Measurements from ENCODE around the gene PCSK6. TPM values are rescaled to one million over a fixed set of nuclear protein-coding genes. Genes with fewer than 3 reads are reported as not detected.

The PCSK6 gene
- total RNA-seq, 1 experiment from 2014 or later, result 2.9 TPM

DNA sequence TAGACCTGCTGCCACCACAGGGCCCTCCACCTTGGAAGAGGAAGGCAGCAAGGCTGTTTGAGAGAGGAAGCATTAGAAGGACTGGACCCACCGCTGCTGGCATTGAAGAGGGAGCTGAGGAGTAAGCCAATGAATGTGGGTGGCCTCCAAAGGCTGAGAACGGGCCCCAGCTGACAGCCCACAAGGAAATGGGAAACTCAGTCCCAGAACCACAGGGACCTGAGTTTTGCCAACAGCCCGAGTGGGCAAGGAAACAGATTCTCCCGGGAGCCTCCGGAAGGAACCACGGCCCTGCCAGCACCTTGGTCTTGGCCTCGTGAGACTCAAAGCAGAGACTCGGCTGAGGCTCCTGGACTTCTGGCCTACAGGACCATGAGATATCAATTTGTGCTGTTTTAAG is 99.0 kb downstream of the PCSK6 start:
- Mint-ChIP-seq H3K27ac (no peak overlapping the region), H3K27me3 (ENCODE audit: low read depth) (no peaks in the 10 kb centered on the region), H3K9me3 (no peaks in the 10 kb centered on the region), H3K36me3 (no peaks in the 10 kb centered on the region), H3K4me1 (no peaks in the 10 kb centered on the region), H3K4me3 (no peak overlapping the region)
- DNase-seq (ENCODE audit: low spot score) (no peak), ATAC-seq (no peak)
- TF ChIP-seq PRRX2 (CRISPR knock-in tag; IDR thresholded peaks at IDR 0.05), result no peak
- TF ChIP-seq, protein P1, sequence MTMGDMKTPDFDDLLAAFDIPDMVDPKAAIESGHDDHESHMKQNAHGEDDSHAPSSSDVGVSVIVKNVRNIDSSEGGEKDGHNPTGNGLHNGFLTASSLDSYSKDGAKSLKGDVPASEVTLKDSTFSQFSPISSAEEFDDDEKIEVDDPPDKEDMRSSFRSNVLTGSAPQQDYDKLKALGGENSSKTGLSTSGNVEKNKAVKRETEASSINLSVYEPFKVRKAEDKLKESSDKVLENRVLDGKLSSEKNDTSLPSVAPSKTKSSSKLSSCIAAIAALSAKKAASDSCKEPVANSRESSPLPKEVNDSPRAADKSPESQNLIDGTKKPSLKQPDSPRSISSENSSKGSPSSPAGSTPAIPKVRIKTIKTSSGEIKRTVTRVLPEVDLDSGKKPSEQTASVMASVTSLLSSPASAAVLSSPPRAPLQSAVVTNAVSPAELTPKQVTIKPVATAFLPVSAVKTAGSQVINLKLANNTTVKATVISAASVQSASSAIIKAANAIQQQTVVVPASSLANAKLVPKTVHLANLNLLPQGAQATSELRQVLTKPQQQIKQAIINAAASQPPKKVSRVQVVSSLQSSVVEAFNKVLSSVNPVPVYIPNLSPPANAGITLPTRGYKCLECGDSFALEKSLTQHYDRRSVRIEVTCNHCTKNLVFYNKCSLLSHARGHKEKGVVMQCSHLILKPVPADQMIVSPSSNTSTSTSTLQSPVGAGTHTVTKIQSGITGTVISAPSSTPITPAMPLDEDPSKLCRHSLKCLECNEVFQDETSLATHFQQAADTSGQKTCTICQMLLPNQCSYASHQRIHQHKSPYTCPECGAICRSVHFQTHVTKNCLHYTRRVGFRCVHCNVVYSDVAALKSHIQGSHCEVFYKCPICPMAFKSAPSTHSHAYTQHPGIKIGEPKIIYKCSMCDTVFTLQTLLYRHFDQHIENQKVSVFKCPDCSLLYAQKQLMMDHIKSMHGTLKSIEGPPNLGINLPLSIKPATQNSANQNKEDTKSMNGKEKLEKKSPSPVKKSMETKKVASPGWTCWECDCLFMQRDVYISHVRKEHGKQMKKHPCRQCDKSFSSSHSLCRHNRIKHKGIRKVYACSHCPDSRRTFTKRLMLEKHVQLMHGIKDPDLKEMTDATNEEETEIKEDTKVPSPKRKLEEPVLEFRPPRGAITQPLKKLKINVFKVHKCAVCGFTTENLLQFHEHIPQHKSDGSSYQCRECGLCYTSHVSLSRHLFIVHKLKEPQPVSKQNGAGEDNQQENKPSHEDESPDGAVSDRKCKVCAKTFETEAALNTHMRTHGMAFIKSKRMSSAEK (CRISPR knock-in tag; IDR thresholded peaks at IDR 0.05; ENCODE audit: borderline replicate concordance), result no peak
- TF ChIP-seq KAT7 (CRISPR knock-in tag; IDR thresholded peaks at IDR 0.05; ENCODE audit: borderline replicate concordance), result no peak
- TF ChIP-seq, protein P2, sequence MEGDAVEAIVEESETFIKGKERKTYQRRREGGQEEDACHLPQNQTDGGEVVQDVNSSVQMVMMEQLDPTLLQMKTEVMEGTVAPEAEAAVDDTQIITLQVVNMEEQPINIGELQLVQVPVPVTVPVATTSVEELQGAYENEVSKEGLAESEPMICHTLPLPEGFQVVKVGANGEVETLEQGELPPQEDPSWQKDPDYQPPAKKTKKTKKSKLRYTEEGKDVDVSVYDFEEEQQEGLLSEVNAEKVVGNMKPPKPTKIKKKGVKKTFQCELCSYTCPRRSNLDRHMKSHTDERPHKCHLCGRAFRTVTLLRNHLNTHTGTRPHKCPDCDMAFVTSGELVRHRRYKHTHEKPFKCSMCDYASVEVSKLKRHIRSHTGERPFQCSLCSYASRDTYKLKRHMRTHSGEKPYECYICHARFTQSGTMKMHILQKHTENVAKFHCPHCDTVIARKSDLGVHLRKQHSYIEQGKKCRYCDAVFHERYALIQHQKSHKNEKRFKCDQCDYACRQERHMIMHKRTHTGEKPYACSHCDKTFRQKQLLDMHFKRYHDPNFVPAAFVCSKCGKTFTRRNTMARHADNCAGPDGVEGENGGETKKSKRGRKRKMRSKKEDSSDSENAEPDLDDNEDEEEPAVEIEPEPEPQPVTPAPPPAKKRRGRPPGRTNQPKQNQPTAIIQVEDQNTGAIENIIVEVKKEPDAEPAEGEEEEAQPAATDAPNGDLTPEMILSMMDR (IDR thresholded peaks at IDR 0.05), result no peak
- TF ChIP-seq ATF1 (CRISPR knock-in tag; IDR thresholded peaks at IDR 0.05), result no peak
- TF ChIP-seq, protein P3, sequence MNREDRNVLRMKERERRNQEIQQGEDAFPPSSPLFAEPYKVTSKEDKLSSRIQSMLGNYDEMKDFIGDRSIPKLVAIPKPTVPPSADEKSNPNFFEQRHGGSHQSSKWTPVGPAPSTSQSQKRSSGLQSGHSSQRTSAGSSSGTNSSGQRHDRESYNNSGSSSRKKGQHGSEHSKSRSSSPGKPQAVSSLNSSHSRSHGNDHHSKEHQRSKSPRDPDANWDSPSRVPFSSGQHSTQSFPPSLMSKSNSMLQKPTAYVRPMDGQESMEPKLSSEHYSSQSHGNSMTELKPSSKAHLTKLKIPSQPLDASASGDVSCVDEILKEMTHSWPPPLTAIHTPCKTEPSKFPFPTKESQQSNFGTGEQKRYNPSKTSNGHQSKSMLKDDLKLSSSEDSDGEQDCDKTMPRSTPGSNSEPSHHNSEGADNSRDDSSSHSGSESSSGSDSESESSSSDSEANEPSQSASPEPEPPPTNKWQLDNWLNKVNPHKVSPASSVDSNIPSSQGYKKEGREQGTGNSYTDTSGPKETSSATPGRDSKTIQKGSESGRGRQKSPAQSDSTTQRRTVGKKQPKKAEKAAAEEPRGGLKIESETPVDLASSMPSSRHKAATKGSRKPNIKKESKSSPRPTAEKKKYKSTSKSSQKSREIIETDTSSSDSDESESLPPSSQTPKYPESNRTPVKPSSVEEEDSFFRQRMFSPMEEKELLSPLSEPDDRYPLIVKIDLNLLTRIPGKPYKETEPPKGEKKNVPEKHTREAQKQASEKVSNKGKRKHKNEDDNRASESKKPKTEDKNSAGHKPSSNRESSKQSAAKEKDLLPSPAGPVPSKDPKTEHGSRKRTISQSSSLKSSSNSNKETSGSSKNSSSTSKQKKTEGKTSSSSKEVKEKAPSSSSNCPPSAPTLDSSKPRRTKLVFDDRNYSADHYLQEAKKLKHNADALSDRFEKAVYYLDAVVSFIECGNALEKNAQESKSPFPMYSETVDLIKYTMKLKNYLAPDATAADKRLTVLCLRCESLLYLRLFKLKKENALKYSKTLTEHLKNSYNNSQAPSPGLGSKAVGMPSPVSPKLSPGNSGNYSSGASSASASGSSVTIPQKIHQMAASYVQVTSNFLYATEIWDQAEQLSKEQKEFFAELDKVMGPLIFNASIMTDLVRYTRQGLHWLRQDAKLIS (CRISPR knock-in tag; IDR thresholded peaks at IDR 0.05; ENCODE audit: borderline replicate concordance), result no peak
- TF ChIP-seq, protein P4, sequence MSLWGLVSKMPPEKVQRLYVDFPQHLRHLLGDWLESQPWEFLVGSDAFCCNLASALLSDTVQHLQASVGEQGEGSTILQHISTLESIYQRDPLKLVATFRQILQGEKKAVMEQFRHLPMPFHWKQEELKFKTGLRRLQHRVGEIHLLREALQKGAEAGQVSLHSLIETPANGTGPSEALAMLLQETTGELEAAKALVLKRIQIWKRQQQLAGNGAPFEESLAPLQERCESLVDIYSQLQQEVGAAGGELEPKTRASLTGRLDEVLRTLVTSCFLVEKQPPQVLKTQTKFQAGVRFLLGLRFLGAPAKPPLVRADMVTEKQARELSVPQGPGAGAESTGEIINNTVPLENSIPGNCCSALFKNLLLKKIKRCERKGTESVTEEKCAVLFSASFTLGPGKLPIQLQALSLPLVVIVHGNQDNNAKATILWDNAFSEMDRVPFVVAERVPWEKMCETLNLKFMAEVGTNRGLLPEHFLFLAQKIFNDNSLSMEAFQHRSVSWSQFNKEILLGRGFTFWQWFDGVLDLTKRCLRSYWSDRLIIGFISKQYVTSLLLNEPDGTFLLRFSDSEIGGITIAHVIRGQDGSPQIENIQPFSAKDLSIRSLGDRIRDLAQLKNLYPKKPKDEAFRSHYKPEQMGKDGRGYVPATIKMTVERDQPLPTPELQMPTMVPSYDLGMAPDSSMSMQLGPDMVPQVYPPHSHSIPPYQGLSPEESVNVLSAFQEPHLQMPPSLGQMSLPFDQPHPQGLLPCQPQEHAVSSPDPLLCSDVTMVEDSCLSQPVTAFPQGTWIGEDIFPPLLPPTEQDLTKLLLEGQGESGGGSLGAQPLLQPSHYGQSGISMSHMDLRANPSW (CRISPR knock-in tag; conservative IDR thresholded peaks at IDR 0.05; ENCODE audit: low read depth), result no peak
- TF ChIP-seq, protein P5, sequence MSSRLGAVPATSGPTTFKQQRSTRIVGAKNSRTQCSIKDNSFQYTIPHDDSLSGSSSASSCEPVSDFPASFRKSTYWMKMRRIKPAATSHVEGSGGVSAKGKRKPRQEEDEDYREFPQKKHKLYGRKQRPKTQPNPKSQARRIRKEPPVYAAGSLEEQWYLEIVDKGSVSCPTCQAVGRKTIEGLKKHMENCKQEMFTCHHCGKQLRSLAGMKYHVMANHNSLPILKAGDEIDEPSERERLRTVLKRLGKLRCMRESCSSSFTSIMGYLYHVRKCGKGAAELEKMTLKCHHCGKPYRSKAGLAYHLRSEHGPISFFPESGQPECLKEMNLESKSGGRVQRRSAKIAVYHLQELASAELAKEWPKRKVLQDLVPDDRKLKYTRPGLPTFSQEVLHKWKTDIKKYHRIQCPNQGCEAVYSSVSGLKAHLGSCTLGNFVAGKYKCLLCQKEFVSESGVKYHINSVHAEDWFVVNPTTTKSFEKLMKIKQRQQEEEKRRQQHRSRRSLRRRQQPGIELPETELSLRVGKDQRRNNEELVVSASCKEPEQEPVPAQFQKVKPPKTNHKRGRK (CRISPR knock-in tag; IDR thresholded peaks at IDR 0.05; ENCODE audit: borderline replicate concordance), result no peak
- TF ChIP-seq, protein P6, sequence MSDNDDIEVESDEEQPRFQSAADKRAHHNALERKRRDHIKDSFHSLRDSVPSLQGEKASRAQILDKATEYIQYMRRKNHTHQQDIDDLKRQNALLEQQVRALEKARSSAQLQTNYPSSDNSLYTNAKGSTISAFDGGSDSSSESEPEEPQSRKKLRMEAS (CRISPR knock-in tag; IDR thresholded peaks at IDR 0.05), result no peak
- TF ChIP-seq, protein P7, sequence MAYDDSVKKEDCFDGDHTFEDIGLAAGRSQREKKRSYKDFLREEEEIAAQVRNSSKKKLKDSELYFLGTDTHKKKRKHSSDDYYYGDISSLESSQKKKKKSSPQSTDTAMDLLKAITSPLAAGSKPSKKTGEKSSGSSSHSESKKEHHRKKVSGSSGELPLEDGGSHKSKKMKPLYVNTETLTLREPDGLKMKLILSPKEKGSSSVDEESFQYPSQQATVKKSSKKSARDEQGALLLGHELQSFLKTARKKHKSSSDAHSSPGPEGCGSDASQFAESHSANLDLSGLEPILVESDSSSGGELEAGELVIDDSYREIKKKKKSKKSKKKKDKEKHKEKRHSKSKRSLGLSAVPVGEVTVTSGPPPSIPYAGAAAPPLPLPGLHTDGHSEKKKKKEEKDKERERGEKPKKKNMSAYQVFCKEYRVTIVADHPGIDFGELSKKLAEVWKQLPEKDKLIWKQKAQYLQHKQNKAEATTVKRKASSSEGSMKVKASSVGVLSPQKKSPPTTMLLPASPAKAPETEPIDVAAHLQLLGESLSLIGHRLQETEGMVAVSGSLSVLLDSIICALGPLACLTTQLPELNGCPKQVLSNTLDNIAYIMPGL (CRISPR knock-in tag; IDR thresholded peaks at IDR 0.05), result no peak
- TF ChIP-seq FOXP1 (CRISPR knock-in tag; IDR thresholded peaks at IDR 0.05; ENCODE audit: borderline replicate concordance), result no peak
- TF ChIP-seq, protein P8, sequence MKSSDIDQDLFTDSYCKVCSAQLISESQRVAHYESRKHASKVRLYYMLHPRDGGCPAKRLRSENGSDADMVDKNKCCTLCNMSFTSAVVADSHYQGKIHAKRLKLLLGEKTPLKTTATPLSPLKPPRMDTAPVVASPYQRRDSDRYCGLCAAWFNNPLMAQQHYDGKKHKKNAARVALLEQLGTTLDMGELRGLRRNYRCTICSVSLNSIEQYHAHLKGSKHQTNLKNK (CRISPR knock-in tag; IDR thresholded peaks at IDR 0.05), result no peak
- TF ChIP-seq, protein P9, sequence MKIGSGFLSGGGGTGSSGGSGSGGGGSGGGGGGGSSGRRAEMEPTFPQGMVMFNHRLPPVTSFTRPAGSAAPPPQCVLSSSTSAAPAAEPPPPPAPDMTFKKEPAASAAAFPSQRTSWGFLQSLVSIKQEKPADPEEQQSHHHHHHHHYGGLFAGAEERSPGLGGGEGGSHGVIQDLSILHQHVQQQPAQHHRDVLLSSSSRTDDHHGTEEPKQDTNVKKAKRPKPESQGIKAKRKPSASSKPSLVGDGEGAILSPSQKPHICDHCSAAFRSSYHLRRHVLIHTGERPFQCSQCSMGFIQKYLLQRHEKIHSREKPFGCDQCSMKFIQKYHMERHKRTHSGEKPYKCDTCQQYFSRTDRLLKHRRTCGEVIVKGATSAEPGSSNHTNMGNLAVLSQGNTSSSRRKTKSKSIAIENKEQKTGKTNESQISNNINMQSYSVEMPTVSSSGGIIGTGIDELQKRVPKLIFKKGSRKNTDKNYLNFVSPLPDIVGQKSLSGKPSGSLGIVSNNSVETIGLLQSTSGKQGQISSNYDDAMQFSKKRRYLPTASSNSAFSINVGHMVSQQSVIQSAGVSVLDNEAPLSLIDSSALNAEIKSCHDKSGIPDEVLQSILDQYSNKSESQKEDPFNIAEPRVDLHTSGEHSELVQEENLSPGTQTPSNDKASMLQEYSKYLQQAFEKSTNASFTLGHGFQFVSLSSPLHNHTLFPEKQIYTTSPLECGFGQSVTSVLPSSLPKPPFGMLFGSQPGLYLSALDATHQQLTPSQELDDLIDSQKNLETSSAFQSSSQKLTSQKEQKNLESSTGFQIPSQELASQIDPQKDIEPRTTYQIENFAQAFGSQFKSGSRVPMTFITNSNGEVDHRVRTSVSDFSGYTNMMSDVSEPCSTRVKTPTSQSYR (CRISPR knock-in tag; IDR thresholded peaks at IDR 0.05), result no peak
- no peak for TF ChIP-seq CREM (CRISPR knock-in tag; IDR thresholded peaks at IDR 0.05)
- TF ChIP-seq, protein P10, sequence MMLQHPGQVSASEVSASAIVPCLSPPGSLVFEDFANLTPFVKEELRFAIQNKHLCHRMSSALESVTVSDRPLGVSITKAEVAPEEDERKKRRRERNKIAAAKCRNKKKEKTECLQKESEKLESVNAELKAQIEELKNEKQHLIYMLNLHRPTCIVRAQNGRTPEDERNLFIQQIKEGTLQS (CRISPR knock-in tag; conservative IDR thresholded peaks at IDR 0.05), result no peak
- no peak for TF ChIP-seq ZBTB21 (CRISPR knock-in tag; IDR thresholded peaks at IDR 0.05; ENCODE audit: borderline replicate concordance)
- CTCF ChIA-PET, result interaction anchor here (0.7 kb wide), 1 partner anchor 263 kb away, joined by 5 read pairs; no protein-coding TSS in a partner anchor
- POLR2A ChIA-PET, result no interaction called here
